22Rv1 (cell line): ENCODE results near the gene MORF4L1.

Source experiments
- ZFX ChIP-seq: fragments of 450-650 bp; IDR thresholded peaks from 2 replicates; pipeline ENCODE4 v1.6.1; 2017; ENCODE audit warnings: antibody characterized with exemption, borderline replicate concordance
- TF ChIP-seq, protein P1 (sequence below): fragments of 450-650 bp; IDR thresholded peaks from 2 replicates; pipeline ENCODE4 v1.5.1; 2017; ENCODE audit warnings: mild to moderate bottlenecking

GRCh38 chr15:78872155-78872971 lies at the start of gene MORF4L1:
- TF ChIP-seq, protein P1, sequence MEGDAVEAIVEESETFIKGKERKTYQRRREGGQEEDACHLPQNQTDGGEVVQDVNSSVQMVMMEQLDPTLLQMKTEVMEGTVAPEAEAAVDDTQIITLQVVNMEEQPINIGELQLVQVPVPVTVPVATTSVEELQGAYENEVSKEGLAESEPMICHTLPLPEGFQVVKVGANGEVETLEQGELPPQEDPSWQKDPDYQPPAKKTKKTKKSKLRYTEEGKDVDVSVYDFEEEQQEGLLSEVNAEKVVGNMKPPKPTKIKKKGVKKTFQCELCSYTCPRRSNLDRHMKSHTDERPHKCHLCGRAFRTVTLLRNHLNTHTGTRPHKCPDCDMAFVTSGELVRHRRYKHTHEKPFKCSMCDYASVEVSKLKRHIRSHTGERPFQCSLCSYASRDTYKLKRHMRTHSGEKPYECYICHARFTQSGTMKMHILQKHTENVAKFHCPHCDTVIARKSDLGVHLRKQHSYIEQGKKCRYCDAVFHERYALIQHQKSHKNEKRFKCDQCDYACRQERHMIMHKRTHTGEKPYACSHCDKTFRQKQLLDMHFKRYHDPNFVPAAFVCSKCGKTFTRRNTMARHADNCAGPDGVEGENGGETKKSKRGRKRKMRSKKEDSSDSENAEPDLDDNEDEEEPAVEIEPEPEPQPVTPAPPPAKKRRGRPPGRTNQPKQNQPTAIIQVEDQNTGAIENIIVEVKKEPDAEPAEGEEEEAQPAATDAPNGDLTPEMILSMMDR: no peak
- no peak for TF ChIP-seq ZFX
